GM12878 (cell line): ENCODE results near the gene PATL2. TPM values are rescaled to one million over a fixed set of nuclear protein-coding genes. Genes with fewer than 3 reads are reported as not detected.
A peak's percentile ranks its signal among the peaks of the same experiment; 100 is the strongest.
"Not testable (repeated sequence)": the region's sequence is repeated elsewhere in the genome, so short reads cannot be mapped to it uniquely, and the experiment has no call there.

Experiments used
- ATAC-seq: fragments of 200-7000 bp; cut with Tn5 transposase; 3 replicates; pipeline ENCODE4 v1.9.1; 2020; ENCODE audit warnings: mild to moderate bottlenecking, moderate library complexity
- BruUV-seq: library from RNA; stranded (reverse); fragments of 400-500 nt; replicated peaks from 2 replicates; lab custom pipeline; 2021; lab: Mats Ljungman, UMichigan
- CTCF ChIA-PET: fragments of 300-600 bp; sonication (Branson Sonifier 250); formaldehyde crosslinking; extraction: SDS; loops from one replicate; lab custom pipeline; 2021; ENCODE audit warnings: inconsistent platforms; lab: Yijun Ruan, JAX
- POLR2A ChIA-PET: fragments of 350-600 bp; formaldehyde crosslinking; extraction: SDS; loops from one replicate; lab custom pipeline; 2021; ENCODE audit warnings: inconsistent platforms; lab: Charles Lee
- RAD21 ChIA-PET: fragments of 300-600 bp; sonication (Branson Sonifier 250); formaldehyde crosslinking; loops from one replicate; lab custom pipeline; 2023; ENCODE audit warnings: antibody characterized with exemption; ENCODE audit not compliant: unreplicated experiment; lab: Charles Lee
- SMC1A ChIA-PET: fragments of 300-600 bp; sonication (Branson Sonifier 250); formaldehyde crosslinking; loops from one replicate; lab custom pipeline; 2023; ENCODE audit not compliant: unreplicated experiment, uncharacterized antibody; lab: Charles Lee
- DNase-seq: peaks from one replicate; pipeline ENCODE4 v3.0.0-alpha.2; 2011; ENCODE audit warnings: low read depth, low spot score
- FAIRE-seq: peaks from 3 replicates; lab custom pipeline; 2011; peaks lifted over from hg19 to GRCh38; lab: Jason Lieb, UNC
- H2AFZ ChIP-seq: 2 replicates; pipeline ENCODE4 v1.6.0; 2011; ENCODE audit warnings: low read depth, low read length, control low read depth; ENCODE audit not compliant: control insufficient read depth
- H3K27ac ChIP-seq: 2 replicates; pipeline ENCODE4 v1.5.1; 2011; ENCODE audit warnings: control low read depth; ENCODE audit not compliant: control insufficient read depth, insufficient read depth
- H3K27me3 ChIP-seq, 2 experiments: replicated peaks in 1 of 2; 2 replicates each; pipeline versions ENCODE4 v1.6.0 to v1.6.1; 2011; ENCODE audit warnings: low read length in 1 of 2; ENCODE audit not compliant: control insufficient read depth in 2 of 2, insufficient read depth in 2 of 2
- H3K36me3 ChIP-seq, 2 experiments: 2 replicates each; pipeline ENCODE4 v1.5.1; 2011; ENCODE audit warnings: low read length in 1 of 2; ENCODE audit not compliant: control insufficient read depth in 2 of 2, insufficient read depth in 2 of 2
- H3K4me1 ChIP-seq: 2 replicates; pipeline ENCODE4 v1.6.1; 2011; ENCODE audit warnings: mild to moderate bottlenecking, low read length, moderate library complexity, mixed read lengths; ENCODE audit not compliant: control insufficient read depth, insufficient read depth
- H3K4me2 ChIP-seq: 2 replicates; pipeline ENCODE4 v1.6.0; 2011; ENCODE audit warnings: control low read depth; ENCODE audit not compliant: control insufficient read depth, insufficient read depth
- H3K4me3 ChIP-seq: fragments of 200-600 bp; sonication (generic); 2 replicates; pipeline ENCODE4 v1.5.1; 2016
- H3K79me2 ChIP-seq: 2 replicates; pipeline ENCODE4 v1.6.0; 2011; ENCODE audit warnings: low read length; ENCODE audit not compliant: control insufficient read depth, insufficient read depth
- H3K9ac ChIP-seq: 2 replicates; pipeline ENCODE4 v1.8.0; 2011; ENCODE audit warnings: low read length, control low read depth, mixed read lengths; ENCODE audit not compliant: control insufficient read depth, insufficient read depth
- H3K9me3 ChIP-seq: replicated peaks from 3 replicates; pipeline ENCODE4 v1.5.1; 2011; ENCODE audit warnings: mild to moderate bottlenecking, low read length; ENCODE audit not compliant: control insufficient read depth, insufficient read depth
- H4K20me1 ChIP-seq: 2 replicates; pipeline ENCODE4 v1.6.0; 2011; ENCODE audit not compliant: control insufficient read depth, insufficient read depth
- CBFB ChIP-seq: IDR thresholded peaks from 2 replicates; pipeline ENCODE4 v1.6.1; 2016; ENCODE audit warnings: antibody characterized with exemption, low read depth
- EED ChIP-seq: sonication (generic); IDR thresholded peaks from 2 replicates; pipeline ENCODE4 v1.6.1; 2016; ENCODE audit warnings: antibody characterized with exemption, low read depth
- POLR2A ChIP-seq: IDR thresholded peaks from 2 replicates; pipeline ENCODE4 v1.6.1; 2011; ENCODE audit warnings: low read depth, mild to moderate bottlenecking, low read length
- POLR2AphosphoS2 ChIP-seq: IDR thresholded peaks from 2 replicates; pipeline ENCODE4 v1.6.1; 2011; ENCODE audit warnings: low read depth, mild to moderate bottlenecking, low read length, improper control_type of control experiment, moderate library complexity
- POLR2AphosphoS5 ChIP-seq: IDR thresholded peaks from 2 replicates; pipeline ENCODE4 v1.6.1; 2011; ENCODE audit warnings: mild to moderate bottlenecking, low read length, inconsistent platforms
- SMARCA5 ChIP-seq: fragments of 450-650 bp; IDR thresholded peaks from 2 replicates; pipeline ENCODE4 v1.6.1; 2017; ENCODE audit warnings: mild to moderate bottlenecking
- TARDBP ChIP-seq: IDR thresholded peaks from 2 replicates; pipeline ENCODE4 v1.6.1; 2016; ENCODE audit warnings: borderline replicate concordance
- ZNF24 ChIP-seq: fragments of 450-650 bp; IDR thresholded peaks from 2 replicates; pipeline ENCODE4 v1.6.1; 2017; ENCODE audit warnings: antibody characterized with exemption, mild to moderate bottlenecking
- WGBS: methylation state at CpG from one replicate; pipeline ENCODE4 v1.1.6; 2016; ENCODE audit warnings: low lambda C conversion rate; ENCODE audit not compliant: insufficient replicate concordance, insufficient coverage; ENCODE audit errors: missing lambda C conversion rate; 5-methylcytosine and 5-hydroxymethylcytosine counted together
- in situ Hi-C: fragments of 300-500 bp; cut with MboI; formaldehyde crosslinking; loops from 9 replicates; pipeline ENCODE4 v1.14.3; 2018; ENCODE audit warnings: mixed read lengths
- intact Hi-C: fragments of 100-400 bp; cut with micrococcal nuclease; formaldehyde crosslinking; loops from one replicate; pipeline ENCODE4 v1.14.2; 2022; ENCODE audit not compliant: unreplicated experiment
- polyA plus RNA-seq, 11 experiments: library from polyadenylated mRNA; depleted of rRNA in 4 of 11; unstranded in 6 of 11; stranded (reverse) in 5 of 11; fragments of >200 nt; fragmentation: Nextera tagmentation in 4 of 11; fragmentation: Illumina TruSeq in 1 of 11; extraction: Ambion mirVana in 4 of 11; extraction: Trizol in 1 of 11; gene quantifications; 1 replicate in 1 of 11; 2 replicates in 10 of 11; pipeline versions ENCODE4 v1.2.1 to v1.2.3, GENCODE V29; 2011 to 2016; ENCODE audit warnings: inconsistent platforms in 2 of 11, missing spikeins in 2 of 11, low read depth in 1 of 11
- total RNA-seq, 4 experiments: library from RNA; depleted of rRNA in 3 of 4; stranded (reverse); fragments of >200 nt in 3 of 4; fragmentation: Illumina TruSeq in 1 of 4; extraction: Trizol in 1 of 4; gene quantifications; 2 replicates each; pipeline versions ENCODE4 v1.2.1 to v1.2.3, GENCODE V29; 2013 to 2021
- TF ChIP-seq, protein P1 (sequence below): fragments of 450-650 bp; formaldehyde crosslinking; IDR thresholded peaks from 2 replicates; pipeline ENCODE4 v1.5.0; 2022; ENCODE audit warnings: mild to moderate bottlenecking, missing genetic modification characterization
- TF ChIP-seq, protein P2 (sequence below): IDR thresholded peaks from 2 replicates; pipeline ENCODE4 v1.6.1; 2011; ENCODE audit warnings: borderline replicate concordance, low read depth, mild to moderate bottlenecking, moderate library complexity, low read length; ENCODE audit not compliant: insufficient read depth, poor library complexity, severe bottlenecking

The PATL2 gene
- total and polyA plus RNA-seq, 10 of the 15 experiments (the other 5 are each of a cell fraction or from before 2014, with no cell fraction given): 4.2 to 16.2 (median 12.1) TPM

GRCh38 chr15:44720000-44720435, 8.9 kb upstream of the PATL2 start:
- 0 out of 2 replicates have a peak overlapping the region, but pooled peaks have one; percentile 51 for H3K4me2 ChIP-seq
- BruUV-seq, FAIRE-seq, H2AFZ ChIP-seq, ATAC-seq, H3K9ac ChIP-seq, H3K27me3 ChIP-seq, H3K9me3 ChIP-seq, H3K4me3 ChIP-seq, DNase-seq: not testable (repeated sequence)
- ChIA-PET POLR2A (interaction anchor here (7.3 to 24.8 kb wide), 3 partner anchors 8 to 55 kb away, joined by 79 to 718 read pairs (median 255); partner anchors contain the start of genes B2M, PATL2, SPG11 and TRIM69), CTCF (interaction anchor here (1.7 to 3.5 kb wide), 3 partner anchors 8 to 57 kb away, joined by 15 to 37 read pairs (median 29); partner anchors contain the start of genes B2M, PATL2, SPG11 and TRIM69), RAD21 (interaction anchor here (2.5 to 19.7 kb wide), 3 partner anchors 6 to 56 kb away, joined by 10 to 653 read pairs (median 653); partner anchors contain the start of genes B2M, PATL2, SPG11 and TRIM69), SMC1A (interaction anchor here (0.9 to 19.0 kb wide), 3 partner anchors 11 to 121 kb away, joined by 3 to 637 read pairs (median 87); partner anchors contain the start of genes SPG11 and TRIM69)
- H3K79me2 ChIP-seq: peaks cover 59% of the 10 kb centered on the region
- intact Hi-C loops (loop anchor here (5.0 kb wide), 1 partner anchor 973 kb away; the partner anchor contains the start of gene PDIA3), in situ Hi-C loops (loop anchor here (10.0 kb wide), 1 partner anchor 925 kb away; the partner anchor contains the start of gene SERF2)
- 71% methylated on average over 8 of the region's 8 CpGs for WGBS
- TF ChIP-seq TARDBP: 0 out of 2 replicates have a peak, but pooled peaks have one; percentile 14
- TF ChIP-seq, protein P1, sequence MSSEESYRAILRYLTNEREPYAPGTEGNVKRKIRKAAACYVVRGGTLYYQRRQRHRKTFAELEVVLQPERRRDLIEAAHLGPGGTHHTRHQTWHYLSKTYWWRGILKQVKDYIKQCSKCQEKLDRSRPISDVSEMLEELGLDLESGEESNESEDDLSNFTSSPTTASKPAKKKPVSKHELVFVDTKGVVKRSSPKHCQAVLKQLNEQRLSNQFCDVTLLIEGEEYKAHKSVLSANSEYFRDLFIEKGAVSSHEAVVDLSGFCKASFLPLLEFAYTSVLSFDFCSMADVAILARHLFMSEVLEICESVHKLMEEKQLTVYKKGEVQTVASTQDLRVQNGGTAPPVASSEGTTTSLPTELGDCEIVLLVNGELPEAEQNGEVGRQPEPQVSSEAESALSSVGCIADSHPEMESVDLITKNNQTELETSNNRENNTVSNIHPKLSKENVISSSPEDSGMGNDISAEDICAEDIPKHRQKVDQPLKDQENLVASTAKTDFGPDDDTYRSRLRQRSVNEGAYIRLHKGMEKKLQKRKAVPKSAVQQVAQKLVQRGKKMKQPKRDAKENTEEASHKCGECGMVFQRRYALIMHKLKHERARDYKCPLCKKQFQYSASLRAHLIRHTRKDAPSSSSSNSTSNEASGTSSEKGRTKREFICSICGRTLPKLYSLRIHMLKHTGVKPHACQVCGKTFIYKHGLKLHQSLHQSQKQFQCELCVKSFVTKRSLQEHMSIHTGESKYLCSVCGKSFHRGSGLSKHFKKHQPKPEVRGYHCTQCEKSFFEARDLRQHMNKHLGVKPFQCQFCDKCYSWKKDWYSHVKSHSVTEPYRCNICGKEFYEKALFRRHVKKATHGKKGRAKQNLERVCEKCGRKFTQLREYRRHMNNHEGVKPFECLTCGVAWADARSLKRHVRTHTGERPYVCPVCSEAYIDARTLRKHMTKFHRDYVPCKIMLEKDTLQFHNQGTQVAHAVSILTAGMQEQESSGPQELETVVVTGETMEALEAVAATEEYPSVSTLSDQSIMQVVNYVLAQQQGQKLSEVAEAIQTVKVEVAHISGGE (CRISPR knock-in tag): 0 out of 2 replicates have a peak, but pooled peaks have one; percentile 14
- peak; percentile 68 for TF ChIP-seq POLR2AphosphoS5
- TF ChIP-seq POLR2AphosphoS2: peak; percentile 27; the same call in 1 of the 2 replicates
- TF ChIP-seq SMARCA5: 0 out of 2 replicates have a peak, but pooled peaks have one; percentile 47
- TF ChIP-seq POLR2A: peak; percentile 41; the same call in 1 of the 2 replicates
- TF ChIP-seq CBFB: peak; percentile 19; the same call in 1 of the 2 replicates
- TF ChIP-seq, protein P2, sequence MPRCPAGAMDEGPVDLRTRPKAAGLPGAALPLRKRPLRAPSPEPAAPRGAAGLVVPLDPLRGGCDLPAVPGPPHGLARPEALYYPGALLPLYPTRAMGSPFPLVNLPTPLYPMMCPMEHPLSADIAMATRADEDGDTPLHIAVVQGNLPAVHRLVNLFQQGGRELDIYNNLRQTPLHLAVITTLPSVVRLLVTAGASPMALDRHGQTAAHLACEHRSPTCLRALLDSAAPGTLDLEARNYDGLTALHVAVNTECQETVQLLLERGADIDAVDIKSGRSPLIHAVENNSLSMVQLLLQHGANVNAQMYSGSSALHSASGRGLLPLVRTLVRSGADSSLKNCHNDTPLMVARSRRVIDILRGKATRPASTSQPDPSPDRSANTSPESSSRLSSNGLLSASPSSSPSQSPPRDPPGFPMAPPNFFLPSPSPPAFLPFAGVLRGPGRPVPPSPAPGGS: peak; percentile 69
- 0 out of 2 replicates have a peak, but pooled peaks have one; percentile 38 for TF ChIP-seq ZNF24
- TF ChIP-seq EED: 0 out of 2 replicates have a peak, but pooled peaks have one; percentile 1
- H3K36me3 ChIP-seq: peaks cover 19 to 39% of the 10 kb centered on the region in 2 experiments
- H4K20me1 ChIP-seq: peaks cover 17% of the 10 kb centered on the region
- H3K27ac ChIP-seq: peak overlapping the region; percentile 83
- peaks cover 80% of the 10 kb centered on the region for H3K4me1 ChIP-seq
